Activated CD8-positive, alpha-beta memory T cell treated with anti-CD3 and anti-CD28 coated beads, Interleukin-2, amount 50 U/mL, for 24 hours (primary cell): ENCODE results near the gene HEPACAM2.
A peak's percentile ranks its signal among the peaks of the same experiment; 100 is the strongest.

Source experiments
- DNase-seq: peaks from one replicate; pipeline ENCODE4 v3.0.0-alpha.2; 2020; ENCODE audit errors: extremely low read depth

HEPACAM2 gene

DNA sequence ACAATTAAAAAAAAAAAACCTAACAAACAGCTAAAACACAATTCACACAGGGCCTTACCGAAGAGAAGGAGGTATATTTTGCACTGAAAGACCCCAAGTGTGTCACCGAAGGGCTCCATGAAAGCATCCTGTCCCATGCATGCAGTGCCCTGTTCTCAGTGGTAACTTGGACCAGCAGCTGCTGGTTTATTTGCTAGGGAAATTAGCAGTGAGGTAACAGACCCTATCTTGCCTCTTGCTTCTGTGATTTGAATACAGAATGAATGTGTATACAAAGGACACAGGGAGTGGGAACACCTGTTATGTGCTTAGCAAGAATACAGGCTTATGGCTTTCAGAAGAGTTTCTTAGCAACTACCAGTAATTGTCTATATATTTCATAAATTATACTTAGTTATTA is at the start of gene HEPACAM2:
TSS of gene HEPACAM2 (minus strand) at position 160 of the 400 bp plus-strand sequence.
- no peak for DNase-seq

DNA sequence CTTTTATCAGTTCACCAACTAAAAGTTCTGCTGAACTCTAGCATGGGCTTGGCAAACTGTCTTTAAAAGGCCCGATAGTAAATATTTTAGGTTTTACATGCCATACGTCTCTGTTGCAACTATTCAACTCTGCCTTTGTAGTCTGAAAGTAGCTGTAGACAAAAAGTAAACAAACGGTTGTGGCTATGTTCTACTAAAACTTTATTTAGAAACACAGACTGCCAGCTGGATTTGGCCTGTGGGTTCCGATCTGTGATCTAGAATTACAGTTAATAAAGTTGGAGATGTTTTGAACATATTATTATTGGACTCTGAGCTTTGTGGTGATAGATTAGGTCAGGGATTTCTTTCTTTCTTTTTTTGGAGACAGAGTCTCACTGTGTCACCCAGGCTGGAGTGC is 39.0 kb upstream of the HEPACAM2 start:
- DNase-seq: no peak

DNA sequence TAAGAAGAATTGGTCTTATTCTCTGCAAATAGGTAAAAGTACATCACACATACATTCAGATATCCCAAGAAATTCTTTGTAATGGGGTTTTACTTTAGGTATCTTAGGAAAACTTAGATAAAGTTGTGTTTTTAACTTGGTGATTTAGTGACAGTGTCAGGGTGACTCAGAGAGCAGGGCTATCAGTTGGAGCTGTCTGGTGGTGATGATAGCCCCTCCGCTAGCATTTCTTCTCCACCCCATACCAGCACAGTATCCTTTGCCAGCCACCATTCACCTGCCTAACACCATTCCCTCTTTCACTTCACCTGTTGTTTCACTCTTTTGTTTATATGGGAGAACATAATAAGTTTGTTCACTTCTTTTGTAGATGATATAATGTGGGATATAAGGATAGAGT is 36.3 kb upstream of the HEPACAM2 start:
- no peak for DNase-seq

DNA sequence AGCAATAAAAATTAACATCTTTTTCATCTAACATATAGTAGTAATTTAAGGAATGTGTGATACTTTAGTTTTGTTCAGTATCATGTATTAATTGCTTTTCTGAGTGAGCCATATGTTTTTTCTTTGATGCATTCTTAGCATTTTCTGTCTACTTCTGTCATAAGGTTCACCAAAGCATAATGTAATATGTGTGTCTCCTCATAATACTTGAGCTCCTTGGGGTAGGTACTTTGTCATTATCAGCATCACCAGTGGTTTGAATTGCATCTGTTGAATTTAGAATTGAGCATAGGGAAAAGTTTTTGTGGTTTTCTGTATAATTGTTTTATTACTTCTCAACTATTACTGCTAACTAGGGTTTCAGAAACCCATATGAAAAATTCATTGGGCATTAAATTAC is 32.4 kb upstream of the HEPACAM2 start:
- no peak for DNase-seq

DNA sequence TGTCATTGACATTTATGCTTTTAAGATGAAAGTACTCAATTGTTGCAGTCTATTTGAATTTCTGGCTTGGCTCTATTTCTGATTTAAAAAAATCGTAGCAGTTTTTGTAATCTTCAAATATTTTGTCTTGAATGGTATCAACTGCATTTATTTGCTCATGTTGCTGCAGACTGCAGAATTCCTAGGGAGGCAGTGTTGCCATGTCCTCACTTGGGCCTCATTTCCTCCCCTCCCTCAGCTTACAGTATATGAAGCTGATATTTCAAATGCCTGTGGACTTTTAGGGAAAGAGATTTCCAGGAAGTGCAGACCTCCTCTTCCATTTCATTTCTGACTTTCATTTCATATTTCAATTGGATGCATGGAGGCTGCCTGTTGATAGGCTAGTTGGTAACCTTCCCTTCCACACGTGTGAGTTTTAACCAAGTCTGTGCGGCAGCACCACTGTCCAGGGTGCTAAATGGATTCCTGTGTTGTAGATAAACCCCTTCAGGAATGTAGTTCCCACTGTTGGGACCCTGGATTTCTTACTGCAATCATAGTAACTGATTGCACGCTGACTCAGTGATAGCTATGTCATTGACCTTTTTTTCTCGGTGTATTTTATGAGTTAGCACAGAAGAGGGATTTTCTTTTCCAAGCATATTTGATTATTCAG is 23.4 kb upstream of the HEPACAM2 start:
- no peak for DNase-seq

DNA sequence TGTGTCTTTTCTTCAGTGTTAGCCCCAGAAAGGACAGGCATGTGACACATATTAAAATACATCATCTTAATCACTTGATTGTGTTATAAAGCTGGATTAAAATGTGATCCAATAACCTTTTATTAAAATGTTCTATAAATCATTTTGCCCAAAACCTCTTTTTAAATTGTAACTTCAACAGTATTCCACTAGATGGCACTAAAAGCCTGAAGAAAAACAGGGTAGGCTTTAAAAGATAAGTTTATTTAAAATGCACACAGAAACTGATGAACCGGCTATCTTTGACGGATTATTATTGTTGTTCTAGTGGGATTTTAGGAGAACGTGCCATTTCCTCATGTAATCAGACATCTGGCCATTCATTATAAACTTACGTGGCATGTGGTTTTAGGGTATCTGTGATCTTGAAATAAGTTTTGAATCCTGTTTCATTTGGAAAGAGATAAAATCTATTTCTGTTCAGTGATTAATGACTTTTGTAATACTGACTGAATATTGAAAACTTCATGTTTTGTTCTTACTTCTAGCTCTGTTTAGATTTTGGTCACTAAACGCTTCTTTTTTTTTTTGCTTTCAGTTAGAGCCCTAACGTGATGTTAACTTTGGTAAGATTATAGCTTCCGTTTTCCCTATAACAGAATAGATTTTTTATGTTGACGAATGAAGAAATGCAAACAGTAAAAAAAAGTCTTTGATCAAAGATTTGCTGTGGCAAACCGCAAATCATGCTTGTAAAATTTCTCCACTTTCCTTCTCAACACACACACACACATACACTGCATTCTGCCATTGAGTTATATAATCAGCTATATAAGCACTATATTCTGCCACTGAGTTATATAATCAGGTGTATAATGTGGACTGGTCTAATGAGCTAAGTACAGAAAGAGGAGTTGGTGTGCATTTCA is 19.5 kb upstream of the HEPACAM2 start:
- DNase-seq: no peak

DNA sequence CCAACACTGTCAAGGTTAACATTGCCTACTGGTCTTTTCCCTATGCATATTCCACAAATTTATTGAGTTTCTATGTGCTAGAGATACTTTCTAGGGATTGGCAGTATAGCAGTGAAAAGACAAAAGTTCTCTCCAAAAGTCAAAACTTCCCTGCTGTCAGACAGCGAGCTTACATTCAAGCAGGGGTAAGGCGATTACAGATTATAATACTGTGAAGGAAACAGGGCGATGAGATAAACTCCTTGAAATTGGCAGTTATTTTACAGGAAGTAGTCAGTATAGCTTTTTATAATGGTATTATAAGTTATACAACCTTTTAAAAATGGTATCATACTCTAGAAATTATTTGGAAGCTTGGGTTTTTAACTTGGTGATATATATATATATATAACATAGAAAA is 15.8 kb upstream of the HEPACAM2 start:
- DNase-seq: no peak

DNA sequence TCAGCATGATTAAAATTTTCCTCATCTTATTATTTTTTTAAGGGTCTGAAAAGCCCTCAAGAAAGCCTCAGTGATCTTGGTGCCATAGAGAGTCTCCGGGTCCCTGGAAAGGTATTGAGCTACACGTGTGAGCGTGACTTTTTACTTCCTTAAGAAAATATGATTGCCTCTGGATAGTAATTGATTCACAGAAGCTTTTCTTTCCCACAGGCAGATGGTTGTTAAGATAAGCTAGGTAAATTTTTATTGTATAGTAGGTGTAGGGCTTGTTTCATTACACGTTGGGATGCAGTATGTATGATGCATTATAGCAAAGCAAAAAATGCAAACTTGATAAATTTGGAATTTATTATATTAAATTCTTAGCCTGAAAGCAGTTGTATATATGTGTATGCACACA is 13.6 kb upstream of the HEPACAM2 start:
- no peak for DNase-seq

DNA sequence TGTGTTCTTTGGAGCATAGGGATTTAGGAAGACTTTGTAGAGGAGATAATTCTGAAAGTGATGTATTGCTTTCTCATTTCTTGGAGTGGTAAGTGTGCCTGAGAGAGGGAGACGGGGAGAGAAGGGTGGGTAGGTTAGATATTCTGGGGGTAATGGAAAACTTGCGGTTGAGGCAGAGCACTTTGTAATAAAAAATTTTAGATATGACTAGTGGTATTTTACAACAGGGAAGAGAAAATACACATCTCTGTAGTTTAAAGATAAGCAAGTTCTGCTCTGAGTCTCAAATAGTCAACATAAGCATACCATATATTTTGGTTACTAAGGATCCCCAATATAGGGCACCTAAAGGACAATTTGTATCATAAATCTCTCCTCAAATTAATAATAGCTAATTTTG is 12.5 kb upstream of the HEPACAM2 start:
- no peak for DNase-seq

DNA sequence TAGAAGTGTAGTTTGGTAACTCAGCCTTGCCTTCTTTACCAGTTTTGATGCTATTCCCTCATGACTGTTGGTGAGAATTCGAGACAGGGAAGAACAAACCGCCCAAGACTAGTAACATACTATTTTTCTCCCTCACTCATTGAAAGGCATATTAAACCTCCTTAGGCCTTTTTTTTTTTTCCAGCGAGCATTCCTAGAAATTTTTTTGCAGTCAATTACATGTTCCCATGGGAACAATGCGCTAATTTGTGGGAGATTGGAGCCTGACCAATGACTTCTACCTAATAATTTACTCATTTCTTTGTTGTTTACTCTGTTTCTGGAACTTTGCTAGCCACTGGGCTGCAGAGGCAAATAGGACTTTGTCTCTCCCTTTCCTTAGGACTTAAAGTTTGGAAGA is 11.9 kb upstream of the HEPACAM2 start:
- DNase-seq: no peak

DNA sequence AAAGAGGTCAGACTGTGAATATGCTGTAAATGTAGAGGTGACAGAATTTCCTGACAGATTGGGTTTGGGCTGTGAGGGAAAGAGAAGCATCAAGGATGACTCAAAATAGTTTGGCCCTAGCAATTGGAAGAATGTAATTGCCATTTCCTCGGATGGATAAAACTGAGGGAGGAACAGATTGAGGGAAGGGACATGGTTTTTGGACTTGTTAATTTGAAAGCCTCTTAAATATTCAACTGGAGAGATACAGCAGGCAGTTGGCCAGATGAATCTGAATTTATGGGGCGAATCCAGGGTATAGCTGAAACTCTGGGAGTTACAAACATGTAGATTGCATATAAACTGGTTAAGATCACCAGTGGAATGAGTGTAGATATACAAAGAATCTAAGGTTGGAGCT is 9.3 kb upstream of the HEPACAM2 start:
- no peak for DNase-seq

DNA sequence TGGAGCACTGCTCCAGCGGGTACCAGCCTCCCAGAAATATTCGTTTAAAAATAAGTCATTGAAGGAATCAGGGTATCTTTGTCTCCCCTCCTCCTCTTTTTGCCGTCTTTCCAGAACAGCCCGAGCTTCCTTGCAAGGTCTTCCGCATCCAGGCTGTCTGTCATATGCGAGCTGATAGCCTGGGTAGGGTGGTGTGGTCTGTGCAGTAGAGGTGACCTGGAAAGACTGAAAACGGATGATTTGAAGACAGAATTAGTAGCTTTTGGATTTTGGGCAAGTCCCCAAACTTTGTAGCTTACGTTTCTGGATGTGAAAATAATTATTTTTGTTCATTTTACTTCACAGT is 6.4 kb upstream of the HEPACAM2 start:
- DNase-seq: no peak

DNA sequence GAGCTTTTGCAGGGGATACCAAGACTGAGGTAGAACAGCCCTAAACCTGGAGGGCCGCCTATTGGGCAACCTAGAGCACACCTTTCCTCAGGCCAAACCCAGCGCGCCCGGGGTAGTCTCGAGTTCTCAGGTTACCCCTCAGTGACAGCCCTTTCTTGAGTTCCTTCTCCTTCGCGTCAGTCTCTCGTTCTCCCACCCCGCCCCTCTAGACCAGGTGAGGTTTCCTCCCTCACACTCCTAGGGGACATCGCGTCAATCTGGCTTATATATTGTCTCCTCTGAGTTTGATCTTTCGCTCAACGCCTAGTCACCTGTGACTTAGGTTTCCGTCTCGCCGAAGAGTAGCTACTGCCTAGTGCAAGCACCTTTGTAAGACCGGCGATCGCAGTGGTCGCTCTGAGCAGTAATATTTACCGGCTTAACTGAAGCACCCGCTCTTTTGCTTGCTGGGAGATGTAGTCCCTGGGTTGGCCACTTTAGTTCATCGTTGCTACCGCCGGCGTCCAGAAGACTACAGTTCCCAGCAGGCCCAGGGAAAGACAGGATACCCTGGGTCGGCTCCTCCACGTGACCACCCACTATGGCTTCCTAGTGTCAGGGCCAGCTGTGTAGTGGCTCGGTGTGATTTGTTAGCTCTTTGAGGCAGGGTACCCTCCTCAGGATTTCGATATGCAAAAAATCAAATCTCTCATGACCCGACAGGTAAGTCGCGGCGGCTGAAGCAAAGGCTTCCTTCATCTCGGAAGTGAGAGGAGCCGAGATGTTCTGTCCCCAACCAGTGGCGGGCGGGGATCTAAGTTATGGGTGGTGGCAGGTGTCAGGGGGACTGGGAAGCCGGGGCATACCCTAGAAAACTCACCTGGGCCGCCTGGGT is 5.8 kb upstream of the HEPACAM2 start, which contains the start of gene VPS50:
TSS of gene VPS50 (plus strand) at position 568 of the 874 bp plus-strand sequence. CDS start at position 670, 102 bp downstream.
- peak; percentile 81 for DNase-seq

DNA sequence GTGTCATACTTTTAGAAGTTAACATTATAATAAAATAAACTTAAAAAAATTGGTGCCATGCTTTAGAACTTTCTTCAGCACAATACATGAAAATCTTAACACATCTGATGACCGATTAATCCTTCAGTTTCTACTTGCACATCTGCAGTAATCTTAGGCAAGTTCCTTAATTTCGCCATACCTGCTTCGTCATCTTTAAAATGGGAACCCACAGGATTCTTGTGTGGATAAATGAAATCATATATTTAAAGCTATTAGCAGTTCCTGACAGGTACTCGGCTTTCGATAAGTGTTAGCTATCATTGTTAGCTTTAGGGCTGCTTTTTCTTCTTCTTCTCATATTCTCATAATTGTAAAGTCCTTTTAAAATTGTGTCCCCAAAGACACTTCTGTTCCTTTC is 5.0 kb upstream of the HEPACAM2 start:
- no peak for DNase-seq

DNA sequence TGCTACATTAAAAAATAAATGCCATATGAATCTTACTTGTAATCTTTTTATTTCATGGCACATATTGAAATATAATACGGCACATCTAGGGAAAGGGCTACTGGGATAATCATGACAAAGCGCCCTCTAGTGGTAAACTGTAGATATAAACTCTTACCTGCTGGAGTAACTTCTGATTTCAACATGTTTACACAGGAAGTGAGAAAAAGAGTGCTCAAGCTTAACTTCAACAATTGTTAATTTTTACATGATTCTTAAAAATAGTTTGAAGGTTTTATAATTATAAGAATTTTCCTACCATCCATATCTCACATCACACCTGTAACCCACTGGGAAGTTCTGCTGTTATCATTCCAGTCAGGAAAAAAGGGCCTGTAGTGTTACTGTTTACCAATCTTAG is 2.0 kb upstream of the HEPACAM2 start:
- no peak for DNase-seq

DNA sequence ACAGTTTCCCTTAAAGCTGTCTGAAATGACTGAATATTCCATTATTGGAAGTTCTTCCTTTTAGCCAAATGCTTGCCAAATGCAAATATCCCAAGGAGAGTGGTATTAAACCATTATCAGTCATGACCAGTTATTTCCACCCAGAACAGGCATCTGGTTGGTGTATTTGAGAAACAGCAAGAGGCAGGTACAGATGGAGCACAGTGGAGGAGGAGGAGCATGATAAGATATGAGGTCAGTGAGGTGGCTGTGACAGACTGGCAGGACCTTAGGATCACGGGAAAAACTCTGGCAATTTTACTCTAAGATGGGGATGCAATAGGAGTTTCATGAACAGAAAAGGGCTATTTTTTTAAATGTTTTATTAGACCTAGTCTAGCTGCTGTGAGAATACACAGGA is 6.4 kb downstream of the HEPACAM2 start:
- no peak for DNase-seq

DNA sequence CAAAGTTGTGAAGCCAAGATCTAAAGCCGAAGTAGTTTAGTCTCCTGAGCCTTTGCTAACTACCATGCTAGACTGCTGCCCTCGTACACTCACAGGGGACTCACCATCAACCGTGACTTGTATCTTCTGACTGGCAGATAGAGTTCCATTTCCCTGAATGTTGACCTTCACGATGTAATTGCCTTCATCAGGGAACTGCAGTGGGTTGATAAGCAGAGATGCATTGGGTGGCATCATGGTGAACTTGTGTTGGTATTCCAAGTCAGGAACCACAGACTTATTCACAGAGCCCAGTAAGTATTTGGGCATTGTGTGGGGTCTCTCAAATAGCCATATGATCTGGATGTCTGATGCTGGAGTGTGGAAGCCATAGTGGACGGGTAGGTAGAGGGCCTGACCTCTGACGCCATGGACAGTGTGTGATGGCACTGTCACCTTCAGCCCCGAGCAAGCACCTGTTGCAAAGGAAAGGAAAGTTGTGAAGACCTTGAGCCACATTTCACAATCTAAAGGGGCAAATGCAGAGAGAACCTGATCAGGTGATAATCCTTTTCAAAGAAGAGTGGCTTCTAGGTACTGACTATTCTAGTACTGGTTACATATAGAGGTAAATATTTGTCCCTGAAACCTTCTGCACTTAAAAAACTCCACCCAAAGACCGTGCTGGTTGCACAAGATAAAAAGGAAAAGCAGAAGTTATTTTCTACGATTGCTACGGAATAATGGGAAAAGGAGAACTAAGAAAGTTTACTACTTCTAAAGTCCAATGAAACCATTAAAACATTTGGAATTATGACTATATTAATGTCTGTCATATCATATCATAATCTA is 7.1 kb downstream of the HEPACAM2 start:
- no peak for DNase-seq

DNA sequence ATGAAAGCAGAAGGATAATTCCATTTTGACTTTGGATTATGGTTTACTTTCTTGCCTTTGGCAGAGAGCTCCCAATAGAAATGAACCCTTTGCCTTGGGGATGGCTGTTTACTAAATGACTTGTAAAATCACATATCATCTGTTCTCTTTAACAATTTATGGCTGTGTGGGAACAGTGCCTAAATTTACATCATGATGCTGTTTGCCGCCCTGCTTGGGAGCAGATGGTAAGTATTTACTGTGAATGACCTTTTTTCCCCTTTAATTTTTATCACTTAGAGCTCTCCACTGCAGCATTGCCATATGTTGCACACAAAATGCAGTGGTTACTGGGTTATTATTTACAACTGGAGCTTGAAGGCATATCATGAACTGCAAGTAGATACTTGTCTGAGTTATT is 13.4 kb downstream of the HEPACAM2 start:
- no peak for DNase-seq

DNA sequence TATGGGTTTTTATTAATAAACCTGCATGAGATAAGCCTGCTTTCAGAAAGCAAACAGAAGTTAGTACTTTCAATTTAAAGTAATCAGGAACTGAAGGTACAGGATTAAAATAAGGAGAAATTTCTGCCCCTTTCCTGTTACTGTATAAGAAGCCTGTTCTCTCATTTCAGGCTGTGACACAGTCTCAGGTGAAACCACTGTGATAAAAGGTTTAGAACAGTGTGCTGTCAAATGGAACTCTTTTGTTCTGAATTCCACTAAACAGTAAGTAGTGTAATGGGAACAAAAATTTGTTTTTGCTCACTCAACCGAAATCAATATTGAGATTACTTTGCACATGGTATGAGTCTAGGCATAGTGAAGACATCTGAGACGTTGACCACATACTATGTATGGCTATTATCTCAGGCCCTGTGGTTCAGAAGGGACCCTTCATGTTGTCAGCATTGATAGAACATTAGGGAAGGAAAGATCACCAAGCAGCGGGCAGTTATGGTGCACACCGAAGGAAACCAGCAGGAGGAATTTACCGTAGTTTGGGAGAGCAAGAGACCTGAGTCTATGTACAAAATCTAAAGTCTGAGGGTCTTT is 14.9 kb downstream of the HEPACAM2 start:
- no peak for DNase-seq

DNA sequence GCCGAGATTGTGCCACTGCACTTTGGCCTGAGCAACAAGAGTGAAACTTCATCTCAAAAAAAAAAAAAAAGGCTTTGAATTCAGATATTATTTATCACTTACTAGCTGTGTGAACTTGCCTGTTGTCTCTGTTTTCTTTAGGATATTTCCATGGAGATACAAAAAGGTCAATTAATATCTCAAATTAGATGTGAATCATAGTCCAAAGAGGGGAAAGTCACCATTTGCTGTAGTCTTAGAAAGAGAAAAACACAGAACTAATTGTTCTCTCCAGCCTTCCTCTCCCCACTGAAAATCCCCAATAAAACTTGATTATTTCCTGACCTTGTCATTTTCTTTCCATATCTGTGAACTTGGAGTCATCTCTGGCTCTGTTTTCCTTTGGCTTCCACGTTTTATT is 21.2 kb downstream of the HEPACAM2 start:
- no peak for DNase-seq

DNA sequence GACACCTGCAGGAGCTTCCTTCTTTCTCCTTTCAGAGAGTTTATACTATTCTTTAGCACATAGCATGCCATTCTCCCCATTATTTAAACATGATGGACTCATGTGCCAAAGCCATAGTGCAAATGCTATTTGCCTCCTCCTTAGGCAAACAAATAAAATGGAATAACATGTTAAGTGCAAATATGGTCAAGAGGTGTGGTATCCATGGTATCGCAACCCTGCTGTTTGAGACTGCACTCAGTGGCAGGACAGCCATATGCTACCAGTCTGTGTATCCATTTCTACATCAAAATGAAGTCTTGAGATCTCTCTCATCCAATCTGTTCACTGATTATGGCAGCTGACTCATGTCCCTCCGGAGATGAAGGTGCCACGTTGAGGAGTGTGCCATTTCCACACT is 22.8 kb downstream of the HEPACAM2 start:
- no peak for DNase-seq
